GM12878 (cell line): ENCODE results near the gene CSNK1G3. TPM values are rescaled to one million over a fixed set of nuclear protein-coding genes. Genes with fewer than 3 reads are reported as not detected.

Source experiments
- ATAC-seq: fragments of 200-7000 bp; cut with Tn5 transposase; 3 replicates; pipeline ENCODE4 v1.9.1; 2020; ENCODE audit warnings: mild to moderate bottlenecking, moderate library complexity
- BruUV-seq: library from RNA; stranded (reverse); fragments of 400-500 nt; replicated peaks from 2 replicates; lab custom pipeline; 2021; lab: Mats Ljungman, UMichigan
- CTCF ChIA-PET: fragments of 300-600 bp; sonication (Branson Sonifier 250); formaldehyde crosslinking; extraction: SDS; loops from one replicate; lab custom pipeline; 2021; ENCODE audit warnings: inconsistent platforms; lab: Yijun Ruan, JAX
- POLR2A ChIA-PET: fragments of 350-600 bp; formaldehyde crosslinking; extraction: SDS; loops from one replicate; lab custom pipeline; 2021; ENCODE audit warnings: inconsistent platforms; lab: Charles Lee
- RAD21 ChIA-PET: fragments of 300-600 bp; sonication (Branson Sonifier 250); formaldehyde crosslinking; loops from one replicate; lab custom pipeline; 2023; ENCODE audit warnings: antibody characterized with exemption; ENCODE audit not compliant: unreplicated experiment; lab: Charles Lee
- SMC1A ChIA-PET: fragments of 300-600 bp; sonication (Branson Sonifier 250); formaldehyde crosslinking; loops from one replicate; lab custom pipeline; 2023; ENCODE audit not compliant: unreplicated experiment, uncharacterized antibody; lab: Charles Lee
- DNase-seq: peaks from one replicate; pipeline ENCODE4 v3.0.0-alpha.2; 2011; ENCODE audit warnings: low read depth, low spot score
- FAIRE-seq: peaks from 3 replicates; lab custom pipeline; 2011; peaks lifted over from hg19 to GRCh38; lab: Jason Lieb, UNC
- H2AFZ ChIP-seq: 2 replicates; pipeline ENCODE4 v1.6.0; 2011; ENCODE audit warnings: low read depth, low read length, control low read depth; ENCODE audit not compliant: control insufficient read depth
- H3K27ac ChIP-seq: 2 replicates; pipeline ENCODE4 v1.5.1; 2011; ENCODE audit warnings: control low read depth; ENCODE audit not compliant: control insufficient read depth, insufficient read depth
- H3K27me3 ChIP-seq, 2 experiments: replicated peaks in 1 of 2; 2 replicates each; pipeline versions ENCODE4 v1.6.0 to v1.6.1; 2011; ENCODE audit warnings: low read length in 1 of 2; ENCODE audit not compliant: control insufficient read depth in 2 of 2, insufficient read depth in 2 of 2
- H3K36me3 ChIP-seq, 2 experiments: 2 replicates each; pipeline ENCODE4 v1.5.1; 2011; ENCODE audit warnings: low read length in 1 of 2; ENCODE audit not compliant: control insufficient read depth in 2 of 2, insufficient read depth in 2 of 2
- H3K4me1 ChIP-seq: 2 replicates; pipeline ENCODE4 v1.6.1; 2011; ENCODE audit warnings: mild to moderate bottlenecking, low read length, moderate library complexity, mixed read lengths; ENCODE audit not compliant: control insufficient read depth, insufficient read depth
- H3K4me2 ChIP-seq: 2 replicates; pipeline ENCODE4 v1.6.0; 2011; ENCODE audit warnings: control low read depth; ENCODE audit not compliant: control insufficient read depth, insufficient read depth
- H3K4me3 ChIP-seq: fragments of 200-600 bp; sonication (generic); 2 replicates; pipeline ENCODE4 v1.5.1; 2016
- H3K79me2 ChIP-seq: 2 replicates; pipeline ENCODE4 v1.6.0; 2011; ENCODE audit warnings: low read length; ENCODE audit not compliant: control insufficient read depth, insufficient read depth
- H3K9ac ChIP-seq: 2 replicates; pipeline ENCODE4 v1.8.0; 2011; ENCODE audit warnings: low read length, control low read depth, mixed read lengths; ENCODE audit not compliant: control insufficient read depth, insufficient read depth
- H3K9me3 ChIP-seq: replicated peaks from 3 replicates; pipeline ENCODE4 v1.5.1; 2011; ENCODE audit warnings: mild to moderate bottlenecking, low read length; ENCODE audit not compliant: control insufficient read depth, insufficient read depth
- H4K20me1 ChIP-seq: 2 replicates; pipeline ENCODE4 v1.6.0; 2011; ENCODE audit not compliant: control insufficient read depth, insufficient read depth
- CBX3 ChIP-seq: fragments of 200-600 bp; sonication (generic); IDR thresholded peaks from 2 replicates; pipeline ENCODE4 v1.6.1; 2016; ENCODE audit warnings: low read depth, borderline replicate concordance
- CEBPZ ChIP-seq: fragments of 150-350 bp; IDR thresholded peaks from 2 replicates; pipeline ENCODE4 v1.6.1; 2016; ENCODE audit warnings: low read depth, low read length
- E4F1 ChIP-seq: fragments of 450-650 bp; IDR thresholded peaks from 2 replicates; pipeline ENCODE4 v1.6.1; 2018; ENCODE audit warnings: borderline replicate concordance, mild to moderate bottlenecking; ENCODE audit not compliant: partially characterized antibody
- GATAD2B ChIP-seq: fragments of 450-650 bp; conservative IDR thresholded peaks from 2 replicates; pipeline ENCODE4 v1.6.1; 2017; ENCODE audit warnings: low read depth, mild to moderate bottlenecking, moderate library complexity
- IRF4 ChIP-seq: IDR thresholded peaks from 2 replicates; pipeline ENCODE4 v1.6.1; 2011; ENCODE audit warnings: low read depth, low read length
- MTA2 ChIP-seq: fragments of 450-650 bp; IDR thresholded peaks from 2 replicates; pipeline ENCODE4 v1.6.1; 2016; ENCODE audit warnings: low read depth, mild to moderate bottlenecking, moderate library complexity
- NFXL1 ChIP-seq: fragments of 450-650 bp; IDR thresholded peaks from 2 replicates; pipeline ENCODE4 v1.6.1; 2017; ENCODE audit warnings: antibody characterized with exemption, mild to moderate bottlenecking, borderline replicate concordance
- SMARCA5 ChIP-seq: fragments of 450-650 bp; IDR thresholded peaks from 2 replicates; pipeline ENCODE4 v1.6.1; 2017; ENCODE audit warnings: mild to moderate bottlenecking
- SRF ChIP-seq, 2 experiments: IDR thresholded peaks; 2 replicates each; pipeline ENCODE4 v1.6.1; 2011; ENCODE audit warnings: low read depth in 2 of 2, low read length in 2 of 2, mild to moderate bottlenecking in 1 of 2, moderate library complexity in 1 of 2
- ZNF207 ChIP-seq: fragments of 450-650 bp; IDR thresholded peaks from 2 replicates; pipeline ENCODE4 v1.6.1; 2014; ENCODE audit warnings: antibody characterized with exemption, mild to moderate bottlenecking, borderline replicate concordance
- in situ Hi-C: fragments of 300-500 bp; cut with MboI; formaldehyde crosslinking; loops from 9 replicates; pipeline ENCODE4 v1.14.3; 2018; ENCODE audit warnings: mixed read lengths
- intact Hi-C: fragments of 100-400 bp; cut with micrococcal nuclease; formaldehyde crosslinking; loops from one replicate; pipeline ENCODE4 v1.14.2; 2022; ENCODE audit not compliant: unreplicated experiment
- polyA plus RNA-seq, 11 experiments: library from polyadenylated mRNA; depleted of rRNA in 4 of 11; unstranded in 6 of 11; stranded (reverse) in 5 of 11; fragments of >200 nt; fragmentation: Nextera tagmentation in 4 of 11; fragmentation: Illumina TruSeq in 1 of 11; extraction: Ambion mirVana in 4 of 11; extraction: Trizol in 1 of 11; gene quantifications; 1 replicate in 1 of 11; 2 replicates in 10 of 11; pipeline versions ENCODE4 v1.2.1 to v1.2.3, GENCODE V29; 2011 to 2016; ENCODE audit warnings: inconsistent platforms in 2 of 11, missing spikeins in 2 of 11, low read depth in 1 of 11
- total RNA-seq, 4 experiments: library from RNA; depleted of rRNA in 3 of 4; stranded (reverse); fragments of >200 nt in 3 of 4; fragmentation: Illumina TruSeq in 1 of 4; extraction: Trizol in 1 of 4; gene quantifications; 2 replicates each; pipeline versions ENCODE4 v1.2.1 to v1.2.3, GENCODE V29; 2013 to 2021
- TF ChIP-seq, protein P1 (sequence below): IDR thresholded peaks from 2 replicates; pipeline ENCODE4 v1.6.1; 2012; ENCODE audit warnings: low read depth, low read length, improper control_type of control experiment

The CSNK1G3 gene
- total and polyA plus RNA-seq, 10 of the 15 experiments (the other 5 are each of a cell fraction or from before 2014, with no cell fraction given), result 7.4 to 24.1 (median 17.9) TPM

GRCh38 chr5:123483446-123484077 lies 28.4 kb upstream of the CSNK1G3 start:
- no peak for FAIRE-seq
- BruUV-seq, result no TSS peak

More at GRCh38 chr5:123483446-123484077, 28.4 kb upstream of the CSNK1G3 start:
- POLR2A ChIA-PET, result interaction anchor here (1.1 kb wide), 1 partner anchor 13 kb away, joined by 3 read pairs; no protein-coding TSS in a partner anchor
- TF ChIP-seq CEBPZ (no peak), GATAD2B (no peak), SMARCA5 (no peak), NFXL1 (no peak), IRF4 (no peak), E4F1 (no peak), SRF (IDR thresholded peaks at IDR 0.05; ENCODE audit: low read depth in 2 of 2, low read length in 2 of 2) (no peak), MTA2 (no peak), CBX3 (no peak), ZNF207 (no peak)
- TF ChIP-seq, protein P1, sequence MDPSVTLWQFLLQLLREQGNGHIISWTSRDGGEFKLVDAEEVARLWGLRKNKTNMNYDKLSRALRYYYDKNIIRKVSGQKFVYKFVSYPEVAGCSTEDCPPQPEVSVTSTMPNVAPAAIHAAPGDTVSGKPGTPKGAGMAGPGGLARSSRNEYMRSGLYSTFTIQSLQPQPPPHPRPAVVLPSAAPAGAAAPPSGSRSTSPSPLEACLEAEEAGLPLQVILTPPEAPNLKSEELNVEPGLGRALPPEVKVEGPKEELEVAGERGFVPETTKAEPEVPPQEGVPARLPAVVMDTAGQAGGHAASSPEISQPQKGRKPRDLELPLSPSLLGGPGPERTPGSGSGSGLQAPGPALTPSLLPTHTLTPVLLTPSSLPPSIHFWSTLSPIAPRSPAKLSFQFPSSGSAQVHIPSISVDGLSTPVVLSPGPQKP, result no peak
- no peak for ATAC-seq
- H3K4me2 ChIP-seq, result no peak overlapping the region
- H3K9ac ChIP-seq, result no peak overlapping the region
- no peaks in the 10 kb centered on the region; a peak in 1 of 4 replicates for H3K27me3 ChIP-seq
- no peaks in the 10 kb centered on the region for H3K4me1 ChIP-seq
- no peaks in the 10 kb centered on the region for H3K9me3 ChIP-seq
- in situ Hi-C loops, result no loop called here
- no peaks in the 10 kb centered on the region for H4K20me1 ChIP-seq
- SMC1A ChIA-PET, result interaction anchor here (1.3 kb wide), 1 partner anchor 21 kb away, joined by 4 read pairs; no protein-coding TSS in a partner anchor
- RAD21 ChIA-PET, result no interaction called here
- no peak overlapping the region for H3K27ac ChIP-seq
- CTCF ChIA-PET, result interaction anchor here (0.9 to 1.0 kb wide), 3 partner anchors 9 to 60 kb away, joined by 4 to 5 read pairs (median 5); partner anchors contain the start of gene CEP120
- intact Hi-C loops, result no loop called here
- no peak overlapping the region for H3K4me3 ChIP-seq
- no peak overlapping the region for H2AFZ ChIP-seq
- no peak for DNase-seq
- H3K36me3 ChIP-seq, result no peaks in the 10 kb centered on the region
- H3K79me2 ChIP-seq, result no peaks in the 10 kb centered on the region
